Measurements from ENCODE around the gene PLEKHH2.
"Not testable (repeated sequence)": the region's sequence is repeated elsewhere in the genome, so short reads cannot be mapped to it uniquely, and the experiment has no call there.

PLEKHH2 gene

DNA sequence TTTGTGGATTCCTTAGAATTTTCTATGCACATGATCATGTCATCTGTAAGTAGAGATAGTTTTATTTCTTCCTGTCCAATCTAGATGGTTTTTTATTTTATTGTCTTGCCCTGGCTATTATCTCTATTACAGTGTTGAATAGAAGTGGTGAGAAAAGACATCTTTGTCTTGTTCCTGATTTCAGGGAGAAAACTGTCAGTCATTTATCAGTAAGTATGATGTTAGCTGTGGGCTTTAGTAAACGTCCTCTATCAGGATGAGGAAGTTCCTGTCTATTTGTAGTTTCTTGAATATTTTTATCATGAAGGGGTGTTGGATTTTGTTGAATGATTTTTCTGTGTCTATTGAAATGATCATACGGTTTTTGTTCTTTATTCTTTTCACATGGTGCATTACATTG lies 5.3 kb downstream of the PLEKHH2 start:
- no peak for DNase-seq

DNA sequence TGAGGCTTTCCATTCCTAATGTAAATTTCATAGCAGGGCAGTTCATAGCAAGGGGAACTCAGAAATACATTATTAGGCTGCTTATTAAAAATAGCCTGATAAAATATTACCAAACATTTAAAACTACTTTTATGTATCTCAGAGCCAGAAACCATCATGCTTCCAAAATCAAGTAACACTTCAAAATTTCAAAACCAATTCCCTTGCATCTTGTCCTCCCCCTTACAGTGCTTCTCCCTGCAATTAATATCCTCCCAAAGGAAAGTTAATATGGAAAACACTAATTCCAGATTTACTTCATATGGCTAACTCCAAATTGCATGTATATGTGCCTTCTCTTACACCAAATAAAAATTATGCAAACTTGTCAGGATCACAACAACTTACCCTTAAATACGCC lies 6.6 kb downstream of the PLEKHH2 start:
- DNase-seq = no peak

DNA sequence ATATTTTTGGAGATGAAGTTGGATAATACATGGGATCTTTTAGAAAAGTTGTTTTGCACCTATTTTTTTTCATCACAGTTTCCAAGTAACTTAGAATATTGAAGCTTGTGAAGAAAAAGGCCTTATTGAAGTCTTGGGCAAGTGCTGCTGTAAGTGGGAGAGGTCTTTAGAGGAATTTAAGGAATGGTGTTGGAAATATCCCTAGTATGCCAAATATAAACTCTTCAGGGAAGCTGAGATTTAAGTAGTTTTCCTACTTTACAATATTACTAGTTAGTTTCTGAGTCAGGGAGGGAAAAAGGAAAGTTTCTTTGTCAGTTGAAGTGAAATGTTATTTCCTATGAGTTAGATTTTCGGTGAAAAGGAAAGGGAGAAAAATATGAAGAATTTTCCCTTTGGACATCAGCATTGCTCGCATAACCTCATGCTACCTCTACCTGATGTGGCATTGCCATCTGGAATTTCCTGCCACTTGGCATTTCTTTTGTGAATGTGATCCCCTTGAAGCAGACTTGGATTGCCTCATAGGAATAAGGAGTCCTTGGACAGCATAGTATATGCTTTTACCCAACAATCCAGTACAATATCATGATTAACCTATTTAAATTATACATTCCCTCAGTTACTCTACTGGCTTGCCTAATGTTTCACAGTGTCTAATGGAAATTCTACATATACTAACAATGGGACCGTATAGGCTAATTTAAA lies 12.1 kb downstream of the PLEKHH2 start:
- DNase-seq = no peak

DNA sequence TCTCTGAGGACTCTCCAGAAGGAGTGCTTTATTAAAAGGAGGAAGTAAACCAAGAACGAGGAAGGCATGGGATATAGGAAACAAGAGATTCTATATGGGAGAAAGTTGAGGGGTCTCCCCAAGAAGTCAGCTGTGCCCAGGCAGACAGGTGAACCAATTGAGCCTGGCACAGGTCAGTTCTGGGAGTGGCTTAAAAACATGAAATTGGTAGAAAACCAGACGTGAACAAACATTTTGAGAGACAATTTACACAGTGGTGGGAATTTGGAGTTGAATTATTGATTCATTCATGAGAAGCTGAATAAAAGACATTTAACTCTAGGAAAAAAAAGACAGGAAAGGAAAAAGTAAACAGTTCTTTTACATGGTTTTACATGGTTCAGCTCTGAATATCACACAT lies 16.4 kb downstream of the PLEKHH2 start:
- DNase-seq = no peak

DNA sequence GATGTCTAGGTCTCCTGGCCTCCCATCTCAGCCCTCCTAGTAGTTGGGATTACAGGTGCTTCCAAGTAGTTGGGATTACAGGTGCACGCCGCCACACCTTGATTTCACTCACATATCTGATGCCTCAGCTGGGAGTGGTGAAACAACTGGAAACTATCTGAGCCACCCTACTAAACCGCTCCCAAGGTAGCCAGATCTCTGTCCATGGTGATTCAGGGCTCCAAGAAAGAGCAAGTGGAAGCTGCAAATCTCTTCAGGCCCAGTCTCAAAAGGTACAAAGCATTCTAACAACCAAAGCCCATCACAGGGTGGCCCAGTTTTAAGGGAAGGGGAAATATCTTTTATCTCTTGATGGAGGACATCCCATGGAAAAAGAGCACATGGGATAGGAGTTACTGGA lies 20.2 kb downstream of the PLEKHH2 start:
- DNase-seq = no peak

DNA sequence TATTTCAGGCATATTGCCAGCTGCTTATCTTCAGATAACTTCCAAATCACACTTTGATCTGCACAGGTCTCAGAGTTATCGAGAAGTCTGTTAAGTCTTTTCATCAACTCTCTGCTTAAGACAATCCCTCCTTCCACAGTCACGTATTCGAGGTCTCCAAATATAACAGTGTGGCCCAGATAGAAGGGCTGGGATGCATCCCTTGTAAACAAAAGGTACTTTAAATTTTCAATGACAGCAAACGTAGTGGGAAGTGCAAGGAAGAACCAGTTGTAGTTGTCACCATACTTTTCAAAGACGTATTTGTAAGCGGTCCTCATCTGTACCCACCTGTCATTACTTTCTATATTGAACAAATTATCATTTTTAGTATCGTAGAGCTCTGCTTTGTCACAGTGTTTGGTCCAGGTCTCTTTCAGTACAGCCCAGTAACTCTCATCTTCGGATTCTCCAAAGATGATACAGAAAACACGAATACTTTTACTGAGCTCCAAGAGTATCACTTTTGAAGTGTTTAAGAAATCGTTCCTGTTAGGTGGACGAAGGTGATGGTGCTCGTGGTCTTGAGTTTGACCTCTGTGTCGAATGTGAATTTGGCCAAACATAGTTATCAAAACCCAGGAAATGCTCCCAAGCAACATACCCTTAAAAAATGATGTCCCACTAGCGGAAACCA lies 38.7 kb downstream of the PLEKHH2 start:
- no peak for DNase-seq

DNA sequence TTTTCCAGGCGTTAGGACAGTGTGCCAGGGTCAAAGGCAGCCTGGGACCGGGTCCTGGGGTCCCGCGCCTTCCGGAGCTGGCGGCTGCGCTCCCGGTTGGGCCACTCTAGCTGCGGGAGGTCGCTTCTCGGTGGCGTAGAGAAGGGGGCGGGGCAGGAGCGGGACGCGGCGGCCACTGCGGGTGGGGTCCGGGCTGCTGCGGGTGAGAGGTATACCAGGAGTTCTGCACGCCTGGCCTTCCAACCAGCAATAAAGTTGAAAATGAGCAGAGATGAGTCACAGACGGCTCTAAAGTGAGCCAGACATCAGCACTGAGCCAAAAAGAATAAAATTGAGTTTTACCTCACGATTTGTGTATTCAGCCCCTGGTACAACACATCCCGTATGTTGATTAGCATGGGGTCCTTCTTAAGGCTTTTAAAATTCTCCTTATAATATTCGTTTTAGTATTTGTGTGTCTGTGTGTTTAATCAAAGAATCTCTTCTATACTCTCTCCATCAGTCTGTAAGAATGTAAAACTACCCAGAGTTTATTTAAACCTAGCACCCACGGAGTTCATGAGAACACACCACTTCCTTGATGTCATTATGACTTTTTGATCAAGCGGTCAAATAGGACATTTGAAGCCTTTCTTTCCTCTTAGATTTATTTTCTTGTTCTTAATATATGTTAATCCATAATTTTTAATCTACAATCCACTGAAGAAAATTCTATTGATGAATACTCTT lies 39.4 kb downstream of the PLEKHH2 start, which contains the start of gene C1GALT1C1L:
Gene C1GALT1C1L, minus strand, starts transcription at position 108 of the 729 bp plus-strand sequence. Its CDS starts 107 bp downstream, at position 1.
- DNase-seq = peak; percentile 1

DNA sequence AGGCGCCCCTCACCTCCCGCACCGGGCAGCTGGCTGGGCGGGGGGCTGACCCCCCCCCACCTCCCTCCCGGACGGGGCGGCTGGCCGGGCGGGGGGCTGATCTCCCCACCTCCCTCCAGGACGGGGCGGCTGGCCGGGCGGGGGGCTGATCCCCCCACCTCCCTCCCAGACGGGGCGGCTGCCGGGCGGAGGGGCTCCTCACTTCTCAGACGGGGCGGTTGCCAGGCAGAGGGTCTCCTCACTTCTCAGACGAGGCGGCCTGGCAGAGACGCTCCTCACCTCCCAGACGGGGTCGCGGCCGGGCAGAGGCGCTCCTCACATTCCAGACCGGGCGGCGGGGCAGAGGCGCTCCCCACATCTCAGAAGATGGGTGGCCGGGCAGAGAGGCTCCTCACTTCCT lies 40.7 kb downstream of the PLEKHH2 start:
- DNase-seq = not testable (repeated sequence)

DNA sequence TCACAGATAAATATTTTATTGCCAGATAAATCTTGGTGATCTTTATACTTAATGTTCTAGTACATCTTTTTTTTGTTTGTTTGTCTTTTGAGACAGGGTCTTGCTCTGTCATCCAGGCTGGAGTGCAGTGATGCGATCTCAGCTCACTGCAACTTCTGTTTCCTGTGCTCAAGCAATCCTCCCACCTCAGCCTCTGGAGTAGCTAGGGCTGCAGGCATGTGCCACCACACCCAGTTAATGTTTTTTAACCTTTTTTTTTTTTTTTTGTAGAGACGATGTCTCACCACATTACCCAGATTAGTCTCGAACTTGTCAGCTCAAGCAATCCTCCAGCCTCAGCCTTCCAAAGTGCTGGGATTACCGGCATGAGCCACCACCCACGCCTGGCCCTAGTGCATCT lies 48.3 kb downstream of the PLEKHH2 start:
- DNase-seq = no peak

DNA sequence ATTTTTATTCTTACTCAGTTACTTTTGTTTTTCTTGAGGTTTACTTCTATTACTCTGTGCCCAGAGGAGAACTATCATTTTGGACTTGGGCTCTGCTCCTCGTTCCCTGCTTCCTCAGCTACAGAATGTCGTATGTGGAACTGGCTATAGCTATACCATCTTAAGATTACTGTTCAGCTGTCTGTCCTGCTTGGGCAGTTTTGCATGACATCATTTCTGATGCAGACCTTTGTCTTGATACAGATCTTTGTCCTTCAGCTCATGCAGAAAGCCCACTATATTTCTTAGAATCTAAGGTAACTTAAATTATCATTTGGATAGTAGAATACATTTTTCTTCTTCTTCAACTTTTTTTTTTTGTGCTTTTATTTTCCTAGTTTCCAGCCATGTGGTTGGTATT lies 52.9 kb downstream of the PLEKHH2 start:
- DNase-seq = no peak

DNA sequence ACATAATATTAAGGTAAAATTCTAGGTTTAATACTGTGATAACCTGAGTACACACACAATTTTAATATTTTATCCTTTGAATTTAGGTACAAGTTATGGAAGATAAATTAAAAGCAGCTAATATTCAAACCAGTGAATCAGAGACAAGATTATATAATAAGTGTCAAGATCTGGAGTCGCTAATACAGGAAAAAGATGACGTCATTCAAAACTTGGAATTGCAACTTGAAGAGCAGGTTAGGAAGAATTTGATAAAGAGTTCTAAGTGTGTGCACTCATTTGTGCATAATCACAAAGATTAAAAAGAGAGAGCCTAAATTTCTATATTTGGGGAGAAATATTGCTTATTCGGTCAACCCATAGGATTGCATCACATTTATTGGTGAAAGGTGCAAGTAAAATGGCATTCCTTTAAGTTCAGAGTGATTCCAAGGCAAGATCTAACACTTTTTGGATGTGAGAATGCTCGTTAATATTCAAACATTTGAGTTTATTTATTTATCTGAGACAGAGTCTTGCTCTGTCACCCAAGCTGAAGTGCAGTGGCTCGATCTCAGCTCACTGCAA lies 55.5 kb downstream of the PLEKHH2 start:
- no peak for DNase-seq

DNA sequence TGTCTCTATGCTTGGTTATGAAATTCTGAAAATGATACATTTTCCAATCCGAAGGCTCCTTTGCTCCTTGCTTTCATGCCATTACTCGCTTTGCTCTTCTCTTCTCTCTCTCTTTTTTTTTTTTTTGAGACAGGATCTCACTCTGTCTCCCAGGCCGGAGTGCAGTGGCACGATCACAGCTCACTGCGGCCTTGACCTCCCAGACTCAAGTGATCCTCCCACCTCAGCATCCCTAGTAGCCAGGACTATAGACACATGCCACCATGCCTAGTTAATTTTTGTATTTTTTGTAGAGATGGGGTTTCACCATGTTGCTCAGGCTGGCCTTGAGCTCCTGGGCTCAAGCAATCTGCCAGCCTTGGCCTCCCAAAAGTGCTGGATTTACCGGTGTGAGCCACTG lies 61.1 kb downstream of the PLEKHH2 start:
- DNase-seq = not testable (repeated sequence)

DNA sequence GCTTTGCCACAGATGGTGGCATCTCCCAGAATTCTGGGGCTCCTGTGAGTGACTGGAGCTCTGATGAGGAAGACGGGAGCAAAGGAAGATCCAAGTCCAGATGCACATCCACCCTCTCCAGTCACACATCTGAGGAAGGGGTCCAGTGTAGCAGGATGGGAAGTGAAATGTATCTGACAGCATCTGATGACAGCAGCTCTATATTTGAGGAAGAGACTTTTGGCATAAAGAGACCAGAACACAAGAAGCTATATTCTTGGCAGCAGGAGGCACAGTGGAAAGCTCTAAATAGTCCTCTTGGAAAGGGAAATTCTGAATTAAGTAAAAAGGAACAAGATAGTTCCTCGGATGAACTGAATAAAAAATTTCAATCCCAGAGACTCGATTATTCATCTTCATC lies 62.7 kb downstream of the PLEKHH2 start:
- no peak for DNase-seq

DNA sequence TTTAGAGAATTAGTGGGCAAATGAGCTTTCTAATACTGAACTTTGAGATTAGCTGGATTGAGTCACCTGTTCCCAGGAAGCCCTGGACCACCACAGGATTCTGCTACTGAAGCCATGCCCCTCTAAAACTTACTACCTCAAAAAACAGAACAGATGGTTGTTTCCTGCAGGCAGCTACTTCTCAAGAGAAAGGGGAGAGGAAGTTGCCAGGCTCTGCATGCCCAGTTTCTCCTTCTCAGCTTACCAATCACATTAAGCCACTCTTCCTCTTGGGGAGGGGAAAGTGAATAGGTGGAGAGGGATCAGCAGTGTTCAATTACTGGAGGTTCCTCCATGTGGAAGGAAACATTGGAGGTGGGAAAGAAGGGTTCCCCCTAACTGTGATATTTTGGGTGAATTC lies 64.1 kb downstream of the PLEKHH2 start:
- DNase-seq = no peak

DNA sequence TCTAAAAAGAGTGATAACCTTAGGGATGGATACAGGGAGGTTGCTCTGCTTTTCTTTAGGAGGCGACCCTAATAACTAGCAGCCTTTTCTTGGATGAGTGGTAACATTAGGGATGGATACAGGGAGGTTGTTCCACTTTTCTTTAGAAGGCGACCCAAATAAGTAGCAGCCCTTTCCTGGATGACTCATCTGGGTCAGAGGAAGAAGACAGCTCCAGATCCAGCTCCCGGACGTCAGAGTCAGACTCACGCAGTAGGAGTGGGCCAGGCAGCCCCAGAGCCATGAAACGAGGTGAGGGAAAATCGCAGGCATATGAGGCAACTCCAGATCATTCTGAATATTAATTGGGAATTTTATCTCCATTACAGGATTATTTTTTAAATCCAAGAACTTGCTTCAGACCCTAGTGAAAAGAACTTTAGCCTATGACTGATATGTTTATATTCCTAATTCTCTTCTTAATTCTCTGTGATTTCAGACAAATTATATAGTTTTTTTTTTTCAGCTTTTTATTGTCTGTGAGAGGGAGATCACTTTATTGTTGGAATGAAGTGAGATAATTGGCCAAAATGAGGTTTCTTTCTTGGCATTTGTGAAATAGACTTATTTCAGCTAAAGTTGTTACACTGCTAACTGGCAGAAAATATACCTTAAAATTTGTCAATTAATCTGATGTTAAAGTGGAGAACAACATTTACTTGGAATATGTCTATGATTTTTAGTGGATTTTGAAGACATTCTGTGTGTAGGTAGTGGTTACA lies 70.4 kb downstream of the PLEKHH2 start:
- no peak for DNase-seq

DNA sequence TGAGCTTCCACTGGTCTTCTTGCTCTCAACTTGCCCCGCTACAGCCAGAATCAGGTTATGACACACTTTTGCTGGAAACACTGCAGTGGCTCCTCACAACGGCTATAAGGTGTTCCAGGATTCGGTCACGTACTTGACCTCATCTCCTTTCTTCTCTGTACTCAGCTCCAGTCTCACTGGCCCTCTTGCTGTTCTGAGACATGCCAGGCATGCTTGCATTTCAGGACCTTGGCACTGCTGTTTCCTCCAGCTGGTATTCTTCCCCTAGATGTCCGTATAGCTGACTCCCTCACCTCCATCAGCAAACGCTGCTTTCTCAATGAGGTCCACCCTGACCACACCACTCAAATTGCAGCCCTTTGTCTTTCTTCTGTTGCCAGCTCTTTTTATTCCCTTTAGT lies 71.1 kb downstream of the PLEKHH2 start:
- no peak for DNase-seq

DNA sequence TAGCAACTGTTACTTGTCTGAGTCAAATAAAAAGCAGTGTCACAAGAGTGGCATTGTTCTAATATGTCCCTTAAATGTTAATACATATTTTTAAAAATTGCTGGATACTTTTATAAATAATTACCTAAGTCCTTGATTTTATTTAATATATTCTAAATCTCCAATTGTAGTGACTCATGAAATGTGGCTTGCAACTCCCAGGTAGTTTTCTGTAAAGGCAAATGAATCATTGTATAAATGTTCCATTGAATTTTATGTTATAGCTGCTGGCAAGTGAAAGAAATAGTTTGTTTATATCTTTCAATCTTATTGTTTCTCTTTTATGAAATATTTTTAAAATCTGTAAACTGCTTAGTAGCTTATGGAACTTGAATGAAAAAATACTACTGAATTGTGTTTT lies 71.8 kb downstream of the PLEKHH2 start:
- DNase-seq = no peak

DNA sequence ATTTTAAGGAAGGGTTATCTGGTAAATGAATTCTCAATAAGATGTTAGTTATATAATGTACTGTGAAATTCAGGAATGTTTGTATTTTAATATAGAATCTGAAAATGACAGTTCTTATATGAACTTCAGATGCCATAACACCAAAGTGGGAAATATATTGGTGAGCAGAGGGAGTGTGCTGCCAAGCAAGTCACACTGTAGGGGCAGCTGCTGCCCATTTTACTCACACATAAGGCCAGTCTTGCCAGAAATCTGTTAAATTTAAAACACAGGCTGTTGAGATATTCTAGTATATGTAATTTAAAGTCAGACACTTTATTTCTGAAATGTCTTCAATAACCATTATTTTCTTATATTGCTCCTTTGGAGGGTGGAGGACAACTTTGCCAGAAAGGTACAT lies 73.8 kb downstream of the PLEKHH2 start:
- no peak for DNase-seq

DNA sequence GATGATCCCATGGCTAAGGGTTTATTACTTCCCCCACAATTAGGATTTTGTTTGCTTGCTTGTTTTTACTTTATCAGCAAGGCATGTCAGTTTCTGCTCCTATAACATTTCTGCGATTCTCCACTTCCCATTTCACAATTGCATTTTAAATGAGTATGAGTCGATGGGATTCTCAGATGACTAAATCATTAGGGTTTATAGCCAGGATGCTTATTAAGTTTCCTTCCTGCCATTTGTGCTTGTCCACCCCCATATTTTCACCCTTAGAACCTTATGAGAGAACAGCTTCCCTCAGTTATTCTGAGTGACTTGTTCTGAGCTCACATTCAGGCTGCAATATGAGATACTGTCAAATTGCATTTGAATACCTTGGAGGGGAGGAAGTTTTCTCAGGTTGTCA lies 77.1 kb downstream of the PLEKHH2 start:
- no peak for DNase-seq

DNA sequence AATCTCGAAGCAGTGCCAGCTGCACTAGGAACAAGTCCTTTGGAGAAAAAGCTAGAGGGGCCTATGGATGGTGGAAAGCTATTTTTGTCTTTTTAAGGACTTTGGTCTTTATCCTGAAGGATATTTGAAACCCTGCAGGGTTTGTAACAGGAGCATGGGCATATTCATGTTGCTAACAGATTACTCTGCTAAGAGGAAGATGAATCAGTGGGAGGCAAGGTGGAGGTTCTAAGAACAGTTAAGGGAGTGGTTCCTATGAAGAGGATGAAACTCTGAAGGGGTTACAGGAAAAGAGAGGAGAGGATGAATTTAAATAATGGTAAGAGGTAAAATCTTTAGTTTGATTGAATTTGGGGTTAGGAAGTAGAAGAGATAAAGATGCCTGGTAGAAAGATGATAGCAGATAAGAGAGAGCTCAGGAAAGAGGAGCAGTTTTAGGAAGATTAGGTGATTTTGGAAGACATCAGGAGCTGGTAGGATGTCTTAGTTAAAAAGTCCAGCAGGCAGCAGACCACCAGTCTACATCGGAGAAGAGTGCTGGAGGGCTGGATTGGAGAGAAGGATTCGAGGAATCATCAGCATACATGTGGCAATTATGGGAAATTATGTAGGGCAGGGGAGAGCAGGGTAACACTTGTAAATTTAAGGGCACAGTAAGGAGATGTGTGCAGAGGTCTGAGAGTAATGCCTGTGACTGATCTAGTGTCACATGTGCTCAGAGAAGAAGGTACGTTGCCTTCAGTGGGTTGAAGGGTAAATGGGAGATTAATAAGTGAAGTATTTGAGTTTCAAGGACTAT lies 78.4 kb downstream of the PLEKHH2 start:
- DNase-seq = no peak

DNA sequence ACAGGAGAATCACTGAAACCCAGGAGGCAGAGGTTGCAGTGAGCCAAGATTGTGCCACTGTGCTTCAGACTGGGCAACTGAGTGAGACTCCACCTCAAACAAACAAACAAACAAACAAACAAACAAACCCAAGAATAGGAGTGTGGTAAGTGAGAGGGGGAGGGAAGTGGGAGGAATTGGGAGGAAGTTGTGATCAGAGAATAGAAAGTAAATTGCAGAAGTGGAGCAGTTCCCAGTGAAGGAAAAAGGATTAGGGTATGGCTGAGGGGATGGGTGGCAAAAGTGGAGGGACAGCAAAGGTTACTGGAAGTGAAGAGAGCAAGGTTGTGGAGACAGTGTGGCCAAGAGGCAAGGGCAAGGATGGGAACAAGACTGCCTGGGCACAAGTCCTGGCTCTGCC lies 80.3 kb downstream of the PLEKHH2 start:
- DNase-seq = no peak

DNA sequence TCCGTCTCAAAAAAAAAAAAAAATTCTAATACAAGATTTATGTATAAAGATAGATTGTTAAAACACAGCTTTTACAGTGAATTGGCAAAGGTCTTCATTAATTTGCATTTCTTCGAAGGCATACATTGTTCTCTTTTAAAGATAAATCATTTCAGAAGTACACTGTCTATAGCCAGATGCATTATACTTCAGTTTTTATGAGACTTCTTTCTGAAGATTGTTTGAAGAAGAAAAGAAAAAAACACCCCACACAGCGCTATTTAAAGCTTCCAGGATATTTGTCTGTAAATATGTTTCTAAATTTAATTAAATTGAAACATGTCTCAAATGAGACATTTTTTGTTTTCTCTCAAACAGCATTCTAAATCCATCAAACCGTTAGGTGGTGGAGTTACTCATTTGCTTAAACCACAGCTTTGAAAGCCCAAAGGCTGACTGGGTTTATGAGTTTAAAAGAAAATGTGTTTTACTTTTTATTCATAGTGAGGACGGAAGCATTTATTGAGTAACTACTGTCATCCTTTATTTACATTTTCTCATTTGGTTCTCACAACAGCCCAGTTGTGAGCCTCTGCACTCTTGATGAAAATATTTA lies 81.6 kb downstream of the PLEKHH2 start:
- DNase-seq = no peak

Data from CD4-positive, alpha-beta T cell treated with Interleukin-10 for 1 hour (primary cell).